ENCODE measurements around the gene IRS1. TPM values are rescaled to one million over a fixed set of nuclear protein-coding genes. Genes with fewer than 3 reads are reported as not detected.

IRS1 gene
- total RNA-seq, 4 donors from 2014 or later, result 18.4 to 40.7 (median 28.1) TPM

DNA sequence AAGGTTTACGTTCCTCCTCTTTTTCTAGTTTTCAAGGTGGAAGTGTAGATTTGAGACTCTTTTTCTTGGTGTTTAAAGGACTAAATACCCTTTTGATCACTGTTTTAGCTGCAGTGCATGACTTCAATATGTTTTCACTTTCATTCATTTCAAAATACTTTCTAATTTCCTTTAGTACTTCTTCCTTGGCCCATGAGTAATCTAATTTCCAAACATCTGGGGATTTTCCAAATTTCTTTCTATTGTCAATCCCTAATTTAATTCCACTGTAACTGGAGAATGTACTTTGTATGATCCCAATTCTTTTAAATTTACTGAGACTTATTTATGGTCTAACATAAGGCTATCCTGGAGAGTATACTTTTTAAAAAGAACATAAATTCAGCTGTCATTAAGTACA lies 32.4 kb upstream of the IRS1 start:
- no peak for DNase-seq (ENCODE audit: low spot score in 2 of 2)
- WGBS, result 97% methylated on average over 1 of the region's 1 CpG
- H3K9me3 ChIP-seq, result no peaks in the 10 kb centered on the region
- no peak for TF ChIP-seq EP300 (IDR thresholded peaks at IDR 0.05)
- TF ChIP-seq, protein P1, sequence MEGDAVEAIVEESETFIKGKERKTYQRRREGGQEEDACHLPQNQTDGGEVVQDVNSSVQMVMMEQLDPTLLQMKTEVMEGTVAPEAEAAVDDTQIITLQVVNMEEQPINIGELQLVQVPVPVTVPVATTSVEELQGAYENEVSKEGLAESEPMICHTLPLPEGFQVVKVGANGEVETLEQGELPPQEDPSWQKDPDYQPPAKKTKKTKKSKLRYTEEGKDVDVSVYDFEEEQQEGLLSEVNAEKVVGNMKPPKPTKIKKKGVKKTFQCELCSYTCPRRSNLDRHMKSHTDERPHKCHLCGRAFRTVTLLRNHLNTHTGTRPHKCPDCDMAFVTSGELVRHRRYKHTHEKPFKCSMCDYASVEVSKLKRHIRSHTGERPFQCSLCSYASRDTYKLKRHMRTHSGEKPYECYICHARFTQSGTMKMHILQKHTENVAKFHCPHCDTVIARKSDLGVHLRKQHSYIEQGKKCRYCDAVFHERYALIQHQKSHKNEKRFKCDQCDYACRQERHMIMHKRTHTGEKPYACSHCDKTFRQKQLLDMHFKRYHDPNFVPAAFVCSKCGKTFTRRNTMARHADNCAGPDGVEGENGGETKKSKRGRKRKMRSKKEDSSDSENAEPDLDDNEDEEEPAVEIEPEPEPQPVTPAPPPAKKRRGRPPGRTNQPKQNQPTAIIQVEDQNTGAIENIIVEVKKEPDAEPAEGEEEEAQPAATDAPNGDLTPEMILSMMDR (IDR thresholded peaks at IDR 0.05), result no peak
- no peak for TF ChIP-seq POLR2AphosphoS5 (IDR thresholded peaks at IDR 0.05)
- TF ChIP-seq POLR2A (IDR thresholded peaks at IDR 0.05), result no peak
- peaks cover 21% of the 10 kb centered on the region for H3K4me1 ChIP-seq
- H3K36me3 ChIP-seq, result no peaks in the 10 kb centered on the region
- H3K4me3 ChIP-seq, result no peak overlapping the region
- no peak overlapping the region for H3K27ac ChIP-seq
- H3K27me3 ChIP-seq, result no peaks in the 10 kb centered on the region

DNA sequence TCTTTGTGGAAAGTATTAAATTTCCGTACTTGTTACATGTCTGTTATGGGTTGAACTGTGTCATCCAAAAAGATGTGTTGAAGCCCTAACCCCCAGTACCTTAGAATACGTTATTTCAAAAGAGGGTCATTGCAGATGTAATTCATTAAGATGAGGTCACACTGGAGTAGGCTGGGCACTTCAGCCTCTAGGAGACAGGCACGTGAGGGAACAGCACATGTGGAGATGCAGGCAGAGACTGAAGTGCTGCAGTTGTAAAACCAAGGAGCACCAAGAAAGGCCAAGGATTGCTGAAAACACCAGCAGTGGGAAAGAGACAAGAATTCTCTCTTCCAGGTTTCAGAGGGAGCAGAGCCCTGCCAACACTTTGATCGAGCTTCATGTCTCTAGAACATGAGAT lies 31.6 kb upstream of the IRS1 start:
- TF ChIP-seq EP300 (IDR thresholded peaks at IDR 0.05), result no peak
- TF ChIP-seq POLR2AphosphoS5 (IDR thresholded peaks at IDR 0.05), result no peak
- TF ChIP-seq, protein P1 (IDR thresholded peaks at IDR 0.05), result no peak
- TF ChIP-seq POLR2A (IDR thresholded peaks at IDR 0.05), result no peak
- Histone ChIP-seq H3K27me3 (no peaks in the 10 kb centered on the region), H3K4me3 (no peak overlapping the region), H3K36me3 (no peaks in the 10 kb centered on the region), H3K4me1 (peaks cover 15% of the 10 kb centered on the region), H3K27ac (no peak overlapping the region), H3K9me3 (no peaks in the 10 kb centered on the region)
- no peak for DNase-seq (ENCODE audit: low spot score in 2 of 2)
- WGBS, result 74% methylated on average over 4 of the region's 4 CpGs

DNA sequence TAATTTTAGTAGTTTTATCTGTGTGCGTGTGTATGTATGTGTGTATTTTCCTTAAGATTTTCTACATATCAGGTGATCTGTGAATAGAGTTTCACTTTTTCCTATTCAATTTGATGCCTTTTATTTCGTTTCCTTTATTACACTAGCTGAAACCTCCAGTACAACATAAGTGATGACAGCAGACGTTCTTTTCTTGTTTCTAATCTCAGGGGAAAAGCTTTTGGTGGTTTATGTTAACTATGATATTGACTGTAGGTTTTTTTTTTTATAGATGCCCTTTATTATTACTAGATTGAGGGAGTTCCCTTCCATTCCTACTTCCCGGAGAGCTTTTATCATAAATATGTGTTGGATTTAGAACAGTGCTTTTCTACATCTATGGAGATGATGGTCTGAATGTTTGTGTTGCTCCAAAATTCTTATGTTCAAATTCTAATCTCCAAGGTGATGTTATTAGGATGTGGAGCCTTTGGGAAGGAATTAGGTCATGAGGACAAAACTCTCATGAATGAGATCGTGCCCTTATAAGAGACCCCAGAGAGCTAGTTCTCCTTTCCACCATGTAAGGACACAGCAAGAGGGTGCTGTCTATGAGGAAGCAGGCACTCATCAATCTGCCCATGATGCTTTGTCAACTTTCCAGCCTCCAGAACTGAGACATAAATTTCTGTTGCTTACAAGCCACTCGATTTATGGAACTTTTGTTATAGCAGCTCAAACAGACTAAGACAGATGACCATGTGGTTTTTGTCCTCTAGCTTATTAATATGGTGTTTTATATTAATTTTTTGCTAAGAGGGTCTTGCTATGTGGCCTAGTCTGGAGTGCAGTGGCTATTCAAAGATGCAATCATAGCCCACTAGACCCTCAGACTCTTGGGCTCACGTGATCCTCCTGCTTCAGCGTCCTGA lies 30.4 kb upstream of the IRS1 start:
- DNase-seq (ENCODE audit: low spot score in 2 of 2), result no peak
- Histone ChIP-seq H3K4me3 (no peak overlapping the region), H3K27me3 (no peaks in the 10 kb centered on the region), H3K4me1 (peaks cover 6% of the 10 kb centered on the region), H3K27ac (no peak overlapping the region), H3K36me3 (no peaks in the 10 kb centered on the region), H3K9me3 (no peaks in the 10 kb centered on the region)
- TF ChIP-seq POLR2AphosphoS5 (IDR thresholded peaks at IDR 0.05) (no peak), EP300 (IDR thresholded peaks at IDR 0.05) (no peak), POLR2A (IDR thresholded peaks at IDR 0.05) (no peak)
- TF ChIP-seq, protein P1 (IDR thresholded peaks at IDR 0.05), result no peak
- 91% methylated on average over 8 of the region's 8 CpGs for WGBS

DNA sequence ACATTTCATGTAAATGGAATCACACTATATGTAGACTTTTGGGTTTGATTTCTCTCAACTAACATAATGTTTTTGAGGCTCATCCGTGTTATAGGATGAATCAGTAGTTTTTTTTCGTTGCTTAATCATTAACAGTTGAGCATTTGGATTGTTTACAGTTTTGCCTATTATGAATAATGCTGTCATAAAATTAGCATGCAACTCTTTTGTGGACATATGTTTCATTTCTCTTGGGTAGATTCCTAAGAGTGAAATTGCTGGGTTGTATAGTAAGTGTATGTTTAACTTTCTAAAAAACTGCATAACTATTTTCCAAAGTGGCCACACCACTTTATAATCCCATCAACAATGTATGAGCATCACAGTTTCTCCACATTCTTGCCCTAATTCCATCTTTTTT lies 28.6 kb upstream of the IRS1 start:
- no peaks in the 10 kb centered on the region for H3K9me3 ChIP-seq
- H3K4me1 ChIP-seq, result no peaks in the 10 kb centered on the region
- no peak for TF ChIP-seq EP300 (IDR thresholded peaks at IDR 0.05)
- no peak for TF ChIP-seq POLR2AphosphoS5 (IDR thresholded peaks at IDR 0.05)
- no peak for TF ChIP-seq POLR2A (IDR thresholded peaks at IDR 0.05)
- TF ChIP-seq, protein P1 (IDR thresholded peaks at IDR 0.05), result no peak
- WGBS, result 41% methylated on average over 2 of the region's 2 CpGs
- H3K36me3 ChIP-seq, result no peaks in the 10 kb centered on the region
- no peak for DNase-seq (ENCODE audit: low spot score in 2 of 2)
- H3K27ac ChIP-seq, result no peak overlapping the region
- H3K27me3 ChIP-seq, result no peaks in the 10 kb centered on the region
- H3K4me3 ChIP-seq, result no peak overlapping the region

DNA sequence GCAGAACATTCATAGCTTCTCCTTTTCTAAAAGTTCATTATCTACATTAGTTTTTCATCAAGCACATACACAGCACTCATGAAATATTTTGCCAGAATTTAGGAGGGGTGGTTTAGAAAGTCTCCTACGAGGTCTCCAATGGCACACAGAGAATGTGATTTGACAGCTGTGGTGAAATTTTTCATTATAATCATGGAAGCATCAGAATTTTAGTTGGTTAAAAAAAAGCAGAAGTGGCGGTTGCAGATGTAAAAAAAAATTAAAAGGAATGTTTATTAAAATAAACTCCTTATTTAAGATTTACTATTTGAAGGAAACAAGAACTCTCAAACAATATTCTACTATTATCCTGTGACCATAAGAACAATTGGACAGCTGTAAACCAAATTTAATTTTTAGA lies 25.4 kb upstream of the IRS1 start:
- no peaks in the 10 kb centered on the region for H3K4me1 ChIP-seq
- DNase-seq (ENCODE audit: low spot score in 2 of 2), result no peak
- H3K27me3 ChIP-seq, result no peaks in the 10 kb centered on the region
- no peaks in the 10 kb centered on the region for H3K36me3 ChIP-seq
- whole genome bisulfite sequencing, result 58% methylated on average over 2 of the region's 2 CpGs
- H3K4me3 ChIP-seq, result no peak overlapping the region
- no peak overlapping the region for H3K27ac ChIP-seq
- H3K9me3 ChIP-seq, result no peaks in the 10 kb centered on the region
- TF ChIP-seq, protein P1 (IDR thresholded peaks at IDR 0.05), result no peak
- TF ChIP-seq POLR2A (IDR thresholded peaks at IDR 0.05) (no peak), EP300 (IDR thresholded peaks at IDR 0.05) (no peak), POLR2AphosphoS5 (IDR thresholded peaks at IDR 0.05) (no peak)
